GM18867 (cell line): Measurements from ENCODE around the gene TGFBR1.

Experiments used
- ATAC-seq: cut with Tn5 transposase; IDR thresholded peaks from one replicate; pipeline ENCODE4 v1.9.1; 2021; ENCODE audit warnings: mild to moderate bottlenecking, moderate library complexity; ENCODE audit not compliant: unreplicated experiment

Gene TGFBR1

GRCh38 chr9:99130069-99130468 is 25.2 kb downstream of the TGFBR1 start:
- no peak for ATAC-seq

GRCh38 chr9:99133145-99133544 is 28.2 kb downstream of the TGFBR1 start:
- no peak for ATAC-seq

- ATAC-seq: no peak
Measured at GRCh38 chr9:99134893-99135341, 30.0 kb downstream of the TGFBR1 start.

- ATAC-seq: no peak
Measured at GRCh38 chr9:99135456-99135855, 30.5 kb downstream of the TGFBR1 start.

- ATAC-seq: no peak
Measured at GRCh38 chr9:99137225-99137624, 32.3 kb downstream of the TGFBR1 start.

GRCh38 chr9:99137891-99138290 is 33.0 kb downstream of the TGFBR1 start:
- no peak for ATAC-seq

- no peak for ATAC-seq
Measured at GRCh38 chr9:99138424-99139284, 33.7 kb downstream of the TGFBR1 start.

GRCh38 chr9:99139868-99140267 is 35.0 kb downstream of the TGFBR1 start:
- ATAC-seq: no peak

GRCh38 chr9:99140685-99141314 is 35.9 kb downstream of the TGFBR1 start:
- peak; percentile 88 for ATAC-seq

GRCh38 chr9:99141849-99142248 is 36.9 kb downstream of the TGFBR1 start:
- no peak for ATAC-seq

GRCh38 chr9:99142275-99142674 is 37.4 kb downstream of the TGFBR1 start:
- no peak for ATAC-seq

- no peak for ATAC-seq
Measured at GRCh38 chr9:99143655-99144054, 38.7 kb downstream of the TGFBR1 start.

GRCh38 chr9:99144966-99145365 is 40.1 kb downstream of the TGFBR1 start:
- ATAC-seq: no peak

- no peak for ATAC-seq
Measured at GRCh38 chr9:99146574-99146973, 41.7 kb downstream of the TGFBR1 start.

GRCh38 chr9:99147177-99147576 is 42.3 kb downstream of the TGFBR1 start:
- ATAC-seq: no peak

- no peak for ATAC-seq
Measured at GRCh38 chr9:99150451-99151171, 45.7 kb downstream of the TGFBR1 start.

GRCh38 chr9:99154356-99154755 is 49.4 kb downstream of the TGFBR1 start:
- no peak for ATAC-seq

- no peak for ATAC-seq
Measured at GRCh38 chr9:99155736-99156135, 50.8 kb downstream of the TGFBR1 start.

GRCh38 chr9:99158629-99159028 is 53.7 kb downstream of the TGFBR1 start:
- ATAC-seq: no peak

GRCh38 chr9:99160173-99160572 is 55.3 kb downstream of the TGFBR1 start:
- no peak for ATAC-seq

GRCh38 chr9:99162759-99163364 is 57.9 kb downstream of the TGFBR1 start:
- no peak for ATAC-seq
